HK-2 (cell line): ENCODE measurements around the gene RBPJL.
A peak's percentile ranks its signal among the peaks of the same experiment; 100 is the strongest.

Source experiments
- DNase-seq: peaks from one replicate; pipeline ENCODE4 v3.0.0-alpha.2; 2018; ENCODE audit not compliant: unreplicated experiment

RBPJL gene

GRCh38 chr20:45361793-45362192 is 55.2 kb downstream of the RBPJL start:
- no peak for DNase-seq

GRCh38 chr20:45362804-45363610 is 56.4 kb downstream of the RBPJL start, which contains the start of gene SYS1:
Gene SYS1, plus strand, starts transcription at chr20:45363156. Its CDS starts 376 bp downstream, at chr20:45363532.
- DNase-seq, result peak; percentile 100

GRCh38 chr20:45363611-45364492 is 57.2 kb downstream of the RBPJL start:
- no peak for DNase-seq

GRCh38 chr20:45365444-45365970 is 58.9 kb downstream of the RBPJL start:
- DNase-seq, result no peak

- DNase-seq, result no peak
Measured at GRCh38 chr20:45366192-45366591, 59.6 kb downstream of the RBPJL start.

- DNase-seq, result no peak
Measured at GRCh38 chr20:45366631-45367030, 60.0 kb downstream of the RBPJL start.

- DNase-seq, result no peak
Measured at GRCh38 chr20:45367126-45367525, 60.5 kb downstream of the RBPJL start.
